ENCODE results near the gene PMPCB.

DNA sequence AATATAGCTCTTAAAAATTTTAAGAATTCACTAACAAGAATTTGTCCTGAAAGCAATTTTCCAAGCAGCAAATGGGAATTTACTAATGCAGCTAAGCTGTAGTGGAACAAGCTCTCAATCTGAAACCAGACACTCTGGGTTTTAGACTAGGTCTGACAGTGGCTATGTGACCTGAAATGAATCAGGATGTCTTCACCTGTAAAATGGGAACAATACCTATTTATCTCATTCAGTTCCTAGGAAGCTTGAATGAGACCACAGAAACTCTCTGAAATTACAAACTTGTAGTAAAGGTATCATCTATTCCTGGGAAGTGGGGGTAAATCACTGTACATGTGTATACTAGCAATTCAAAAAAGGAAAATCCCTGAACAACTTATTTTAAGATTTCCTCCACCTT lies 46.1 kb downstream of the PMPCB start:
- TF ChIP-seq, protein P1, sequence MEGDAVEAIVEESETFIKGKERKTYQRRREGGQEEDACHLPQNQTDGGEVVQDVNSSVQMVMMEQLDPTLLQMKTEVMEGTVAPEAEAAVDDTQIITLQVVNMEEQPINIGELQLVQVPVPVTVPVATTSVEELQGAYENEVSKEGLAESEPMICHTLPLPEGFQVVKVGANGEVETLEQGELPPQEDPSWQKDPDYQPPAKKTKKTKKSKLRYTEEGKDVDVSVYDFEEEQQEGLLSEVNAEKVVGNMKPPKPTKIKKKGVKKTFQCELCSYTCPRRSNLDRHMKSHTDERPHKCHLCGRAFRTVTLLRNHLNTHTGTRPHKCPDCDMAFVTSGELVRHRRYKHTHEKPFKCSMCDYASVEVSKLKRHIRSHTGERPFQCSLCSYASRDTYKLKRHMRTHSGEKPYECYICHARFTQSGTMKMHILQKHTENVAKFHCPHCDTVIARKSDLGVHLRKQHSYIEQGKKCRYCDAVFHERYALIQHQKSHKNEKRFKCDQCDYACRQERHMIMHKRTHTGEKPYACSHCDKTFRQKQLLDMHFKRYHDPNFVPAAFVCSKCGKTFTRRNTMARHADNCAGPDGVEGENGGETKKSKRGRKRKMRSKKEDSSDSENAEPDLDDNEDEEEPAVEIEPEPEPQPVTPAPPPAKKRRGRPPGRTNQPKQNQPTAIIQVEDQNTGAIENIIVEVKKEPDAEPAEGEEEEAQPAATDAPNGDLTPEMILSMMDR (IDR thresholded peaks at IDR 0.05 in 2 of 3, conservative IDR thresholded peaks at IDR 0.05 in 1 of 3; ENCODE audit: control insufficient read depth in 2 of 3, extremely low read depth in 1 of 3, insufficient read depth in 1 of 3, low read depth in 3 of 3, low read length in 3 of 3): no peak
- TF ChIP-seq BACH1 (IDR thresholded peaks at IDR 0.05; ENCODE audit: borderline replicate concordance) (no peak), EP300 (IDR thresholded peaks at IDR 0.05; ENCODE audit: borderline replicate concordance in 1 of 2, control insufficient read depth in 1 of 2, low read depth in 2 of 2, low read length in 2 of 2) (no peak), SRF (IDR thresholded peaks at IDR 0.05; ENCODE audit: low read depth in 2 of 2, low read length in 2 of 2) (no peak), ESRRA (IDR thresholded peaks at IDR 0.05; ENCODE audit: low read length) (no peak), RBBP5 (conservative IDR thresholded peaks at IDR 0.05) (no peak), POLR2A (IDR thresholded peaks at IDR 0.05; ENCODE audit: low read depth, low read length) (no peak)
- TF ChIP-seq, protein P2, sequence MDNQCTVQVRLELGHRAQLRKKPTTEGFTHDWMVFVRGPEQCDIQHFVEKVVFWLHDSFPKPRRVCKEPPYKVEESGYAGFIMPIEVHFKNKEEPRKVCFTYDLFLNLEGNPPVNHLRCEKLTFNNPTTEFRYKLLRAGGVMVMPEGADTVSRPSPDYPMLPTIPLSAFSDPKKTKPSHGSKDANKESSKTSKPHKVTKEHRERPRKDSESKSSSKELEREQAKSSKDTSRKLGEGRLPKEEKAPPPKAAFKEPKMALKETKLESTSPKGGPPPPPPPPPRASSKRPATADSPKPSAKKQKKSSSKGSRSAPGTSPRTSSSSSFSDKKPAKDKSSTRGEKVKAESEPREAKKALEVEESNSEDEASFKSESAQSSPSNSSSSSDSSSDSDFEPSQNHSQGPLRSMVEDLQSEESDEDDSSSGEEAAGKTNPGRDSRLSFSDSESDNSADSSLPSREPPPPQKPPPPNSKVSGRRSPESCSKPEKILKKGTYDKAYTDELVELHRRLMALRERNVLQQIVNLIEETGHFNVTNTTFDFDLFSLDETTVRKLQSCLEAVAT (IDR thresholded peaks at IDR 0.05): no peak
- TF ChIP-seq, protein P3, sequence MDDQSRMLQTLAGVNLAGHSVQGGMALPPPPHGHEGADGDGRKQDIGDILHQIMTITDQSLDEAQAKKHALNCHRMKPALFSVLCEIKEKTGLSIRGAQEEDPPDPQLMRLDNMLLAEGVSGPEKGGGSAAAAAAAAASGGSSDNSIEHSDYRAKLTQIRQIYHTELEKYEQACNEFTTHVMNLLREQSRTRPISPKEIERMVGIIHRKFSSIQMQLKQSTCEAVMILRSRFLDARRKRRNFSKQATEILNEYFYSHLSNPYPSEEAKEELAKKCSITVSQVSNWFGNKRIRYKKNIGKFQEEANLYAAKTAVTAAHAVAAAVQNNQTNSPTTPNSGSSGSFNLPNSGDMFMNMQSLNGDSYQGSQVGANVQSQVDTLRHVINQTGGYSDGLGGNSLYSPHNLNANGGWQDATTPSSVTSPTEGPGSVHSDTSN (IDR thresholded peaks at IDR 0.05; ENCODE audit: insufficient replicate concordance, low read depth, low read length): no peak
- TF ChIP-seq, protein P4, sequence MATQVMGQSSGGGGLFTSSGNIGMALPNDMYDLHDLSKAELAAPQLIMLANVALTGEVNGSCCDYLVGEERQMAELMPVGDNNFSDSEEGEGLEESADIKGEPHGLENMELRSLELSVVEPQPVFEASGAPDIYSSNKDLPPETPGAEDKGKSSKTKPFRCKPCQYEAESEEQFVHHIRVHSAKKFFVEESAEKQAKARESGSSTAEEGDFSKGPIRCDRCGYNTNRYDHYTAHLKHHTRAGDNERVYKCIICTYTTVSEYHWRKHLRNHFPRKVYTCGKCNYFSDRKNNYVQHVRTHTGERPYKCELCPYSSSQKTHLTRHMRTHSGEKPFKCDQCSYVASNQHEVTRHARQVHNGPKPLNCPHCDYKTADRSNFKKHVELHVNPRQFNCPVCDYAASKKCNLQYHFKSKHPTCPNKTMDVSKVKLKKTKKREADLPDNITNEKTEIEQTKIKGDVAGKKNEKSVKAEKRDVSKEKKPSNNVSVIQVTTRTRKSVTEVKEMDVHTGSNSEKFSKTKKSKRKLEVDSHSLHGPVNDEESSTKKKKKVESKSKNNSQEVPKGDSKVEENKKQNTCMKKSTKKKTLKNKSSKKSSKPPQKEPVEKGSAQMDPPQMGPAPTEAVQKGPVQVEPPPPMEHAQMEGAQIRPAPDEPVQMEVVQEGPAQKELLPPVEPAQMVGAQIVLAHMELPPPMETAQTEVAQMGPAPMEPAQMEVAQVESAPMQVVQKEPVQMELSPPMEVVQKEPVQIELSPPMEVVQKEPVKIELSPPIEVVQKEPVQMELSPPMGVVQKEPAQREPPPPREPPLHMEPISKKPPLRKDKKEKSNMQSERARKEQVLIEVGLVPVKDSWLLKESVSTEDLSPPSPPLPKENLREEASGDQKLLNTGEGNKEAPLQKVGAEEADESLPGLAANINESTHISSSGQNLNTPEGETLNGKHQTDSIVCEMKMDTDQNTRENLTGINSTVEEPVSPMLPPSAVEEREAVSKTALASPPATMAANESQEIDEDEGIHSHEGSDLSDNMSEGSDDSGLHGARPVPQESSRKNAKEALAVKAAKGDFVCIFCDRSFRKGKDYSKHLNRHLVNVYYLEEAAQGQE (IDR thresholded peaks at IDR 0.05; ENCODE audit: low read depth, low read length): no peak

Data from GM12878 (cell line).